ENCODE results near the gene USP37. TPM values are rescaled to one million over a fixed set of nuclear protein-coding genes. Genes with fewer than 3 reads are reported as not detected.

Gene USP37
- total and polyA plus RNA-seq, 2 of the 13 experiments (the other 11 are each of a cell fraction or from before 2014, with no cell fraction given) = 6.5 to 30.6 TPM

GRCh38 chr2:218569038-218569431 lies 884 bp upstream of the USP37 start (continued):
- TF ChIP-seq ZNF318 (CRISPR knock-in tag; IDR thresholded peaks at IDR 0.05) (no peak), REL (CRISPR knock-in tag; conservative IDR thresholded peaks at IDR 0.05) (no peak), ZNF720 (CRISPR knock-in tag; IDR thresholded peaks at IDR 0.05) (no peak), TGIF2 (CRISPR knock-in tag; IDR thresholded peaks at IDR 0.05) (no peak), NR0B2 (CRISPR knock-in tag; IDR thresholded peaks at IDR 0.05) (no peak), HBP1 (CRISPR knock-in tag; IDR thresholded peaks at IDR 0.05; ENCODE audit: low read depth) (peak; percentile 51; the same call in 1 of the 2 replicates), FOXA3 (CRISPR knock-in tag; IDR thresholded peaks at IDR 0.05) (no peak), ZBTB40 (IDR thresholded peaks at IDR 0.05) (no peak), ZBTB40 (CRISPR knock-in tag; IDR thresholded peaks at IDR 0.05) (no peak), MED8 (CRISPR knock-in tag; IDR thresholded peaks at IDR 0.05; ENCODE audit: insufficient replicate concordance) (no peak)

Data from HepG2 (cell line).